Measurements from ENCODE around the gene FUNDC2. TPM values are rescaled to one million over a fixed set of nuclear protein-coding genes. Genes with fewer than 3 reads are reported as not detected.

The FUNDC2 gene
- total RNA-seq: 10 to 100 TPM; 44.3 to 47.4 TPM

GRCh38 chrX:155026727-155027508, at the start of gene FUNDC2:
Gene FUNDC2 (plus strand): TSS chrX:155026844. CDS start chrX:155026939, 95 bp downstream.
- Mint-ChIP-seq H3K4me1 (peaks cover 14% of the 10 kb centered on the region), H3K4me3 (peak within 1 kb of the TSS; percentile 87), H3K36me3 (peaks cover 1% of the 10 kb centered on the region), H3K27ac (peak within 1 kb of the TSS; percentile 93), H3K27me3 (peaks cover 2% of the 10 kb centered on the region), H3K9me3 (no peaks in the 10 kb centered on the region)
- DNase-seq (peak; percentile 91), ATAC-seq (ENCODE audit: low read depth) (peak; percentile 90)
- POLR2A ChIA-PET: interaction anchor here (0.6 to 0.8 kb wide), 3 partner anchors 30 to 59 kb away, joined by 3 read pairs; no protein-coding TSS in a partner anchor

- Mint-ChIP-seq H3K27ac (no peak overlapping the region), H3K4me1 (peaks cover 16% of the 10 kb centered on the region), H3K27me3 (peaks cover 4% of the 10 kb centered on the region), H3K9me3 (no peaks in the 10 kb centered on the region), H3K36me3 (no peaks in the 10 kb centered on the region), H3K4me3 (no peak overlapping the region)
- DNase-seq (no peak), ATAC-seq (ENCODE audit: low read depth) (no peak)
- POLR2A ChIA-PET: no interaction called here
These were observed 47.0 kb upstream of the FUNDC2 start for GRCh38 chrX:154979629-154980028.

- Mint-ChIP-seq H3K27me3 (peaks cover 4% of the 10 kb centered on the region), H3K36me3 (no peaks in the 10 kb centered on the region), H3K4me3 (peak overlapping the region; percentile 88), H3K4me1 (peaks cover 16% of the 10 kb centered on the region), H3K27ac (peak overlapping the region; percentile 88), H3K9me3 (no peaks in the 10 kb centered on the region)
- POLR2A ChIA-PET: no interaction called here
- ATAC-seq (ENCODE audit: low read depth) (peak; percentile 92), DNase-seq (peak; percentile 69)
These were observed 46.1 kb upstream of the FUNDC2 start for GRCh38 chrX:154980330-154981115.

GRCh38 chrX:154981116-154981411, 45.6 kb upstream of the FUNDC2 start:
- H3K4me3 Mint-ChIP-seq: peak overlapping the region; percentile 88
- peaks cover 16% of the 10 kb centered on the region for H3K4me1 Mint-ChIP-seq
- POLR2A ChIA-PET: no interaction called here
- ATAC-seq (ENCODE audit: low read depth) (no peak), DNase-seq (no peak)
- H3K27ac Mint-ChIP-seq: peak overlapping the region; percentile 88
- H3K27me3 Mint-ChIP-seq: peaks cover 4% of the 10 kb centered on the region
- no peaks in the 10 kb centered on the region for H3K36me3 Mint-ChIP-seq
- H3K9me3 Mint-ChIP-seq: no peaks in the 10 kb centered on the region

- no peak for ATAC-seq (ENCODE audit: low read depth)
- Mint-ChIP-seq H3K27ac (no peak overlapping the region), H3K9me3 (no peaks in the 10 kb centered on the region), H3K36me3 (no peaks in the 10 kb centered on the region), H3K4me3 (no peak overlapping the region), H3K4me1 (no peaks in the 10 kb centered on the region), H3K27me3 (peaks cover 2% of the 10 kb centered on the region)
- DNase-seq: no peak
- POLR2A ChIA-PET: no interaction called here
These were observed 39.6 kb upstream of the FUNDC2 start for GRCh38 chrX:154986826-154987575.

GRCh38 chrX:154987940-154988339, 38.7 kb upstream of the FUNDC2 start:
- no peak overlapping the region for H3K4me3 Mint-ChIP-seq
- DNase-seq: no peak
- ATAC-seq (ENCODE audit: low read depth): no peak
- H3K27me3 Mint-ChIP-seq: peaks cover 2% of the 10 kb centered on the region
- no peaks in the 10 kb centered on the region for H3K36me3 Mint-ChIP-seq
- H3K27ac Mint-ChIP-seq: no peak overlapping the region
- no peaks in the 10 kb centered on the region for H3K9me3 Mint-ChIP-seq
- POLR2A ChIA-PET: no interaction called here
- H3K4me1 Mint-ChIP-seq: no peaks in the 10 kb centered on the region

- H3K36me3 Mint-ChIP-seq: no peaks in the 10 kb centered on the region
- H3K4me1 Mint-ChIP-seq: no peaks in the 10 kb centered on the region
- POLR2A ChIA-PET: no interaction called here
- DNase-seq (no peak), ATAC-seq (ENCODE audit: low read depth) (no peak)
- H3K27me3 Mint-ChIP-seq: peaks cover 2% of the 10 kb centered on the region
- no peak overlapping the region for H3K27ac Mint-ChIP-seq
- no peak overlapping the region for H3K4me3 Mint-ChIP-seq
- no peaks in the 10 kb centered on the region for H3K9me3 Mint-ChIP-seq
These were observed 37.9 kb upstream of the FUNDC2 start for GRCh38 chrX:154988719-154989118.

GRCh38 chrX:154990496-154990895, 36.1 kb upstream of the FUNDC2 start:
- H3K27ac Mint-ChIP-seq: no peak overlapping the region
- no peaks in the 10 kb centered on the region for H3K9me3 Mint-ChIP-seq
- H3K4me3 Mint-ChIP-seq: no peak overlapping the region
- no peaks in the 10 kb centered on the region for H3K4me1 Mint-ChIP-seq
- H3K27me3 Mint-ChIP-seq: peaks cover 2% of the 10 kb centered on the region
- ATAC-seq (ENCODE audit: low read depth): no peak
- POLR2A ChIA-PET: interaction anchor here (1.2 kb wide), 1 partner anchor 36 kb away, joined by 3 read pairs; the partner anchor contains the start of gene FUNDC2
- H3K36me3 Mint-ChIP-seq: no peaks in the 10 kb centered on the region
- DNase-seq: no peak

- ATAC-seq (ENCODE audit: low read depth) (no peak), DNase-seq (no peak)
- H3K27me3 Mint-ChIP-seq: peaks cover 2% of the 10 kb centered on the region
- no peaks in the 10 kb centered on the region for H3K36me3 Mint-ChIP-seq
- no peak overlapping the region for H3K27ac Mint-ChIP-seq
- no peak overlapping the region for H3K4me3 Mint-ChIP-seq
- no peaks in the 10 kb centered on the region for H3K9me3 Mint-ChIP-seq
- POLR2A ChIA-PET: interaction anchor here (1.2 kb wide), 1 partner anchor 36 kb away, joined by 3 read pairs; the partner anchor contains the start of gene FUNDC2
- H3K4me1 Mint-ChIP-seq: no peaks in the 10 kb centered on the region
These were observed 35.6 kb upstream of the FUNDC2 start for GRCh38 chrX:154991039-154991438.

- H3K9me3 Mint-ChIP-seq: no peaks in the 10 kb centered on the region
- H3K4me1 Mint-ChIP-seq: no peaks in the 10 kb centered on the region
- DNase-seq (no peak), ATAC-seq (ENCODE audit: low read depth) (no peak)
- H3K27me3 Mint-ChIP-seq: peaks cover 2% of the 10 kb centered on the region
- no peak overlapping the region for H3K27ac Mint-ChIP-seq
- H3K36me3 Mint-ChIP-seq: no peaks in the 10 kb centered on the region
- H3K4me3 Mint-ChIP-seq: no peak overlapping the region
- POLR2A ChIA-PET: interaction anchor here (1.2 kb wide), 1 partner anchor 35 kb away, joined by 3 read pairs; the partner anchor contains the start of gene FUNDC2
These were observed 35.2 kb upstream of the FUNDC2 start for GRCh38 chrX:154991476-154991875.

GRCh38 chrX:154998204-154998880, 28.3 kb upstream of the FUNDC2 start:
- H3K4me1 Mint-ChIP-seq: no peaks in the 10 kb centered on the region
- H3K27ac Mint-ChIP-seq: no peak overlapping the region
- no peak for ATAC-seq (ENCODE audit: low read depth)
- H3K4me3 Mint-ChIP-seq: no peak overlapping the region
- no peaks in the 10 kb centered on the region for H3K36me3 Mint-ChIP-seq
- no peaks in the 10 kb centered on the region for H3K9me3 Mint-ChIP-seq
- no peak for DNase-seq
- POLR2A ChIA-PET: no interaction called here
- H3K27me3 Mint-ChIP-seq: peaks cover 8% of the 10 kb centered on the region

- no peaks in the 10 kb centered on the region for H3K36me3 Mint-ChIP-seq
- H3K4me1 Mint-ChIP-seq: no peaks in the 10 kb centered on the region
- DNase-seq (no peak), ATAC-seq (ENCODE audit: low read depth) (no peak)
- POLR2A ChIA-PET: no interaction called here
- peaks cover 8% of the 10 kb centered on the region for H3K27me3 Mint-ChIP-seq
- no peak overlapping the region for H3K4me3 Mint-ChIP-seq
- no peaks in the 10 kb centered on the region for H3K9me3 Mint-ChIP-seq
- H3K27ac Mint-ChIP-seq: no peak overlapping the region
These were observed 25.8 kb upstream of the FUNDC2 start for GRCh38 chrX:155000841-155001240.

GRCh38 chrX:155001873-155002272, 24.8 kb upstream of the FUNDC2 start:
- Mint-ChIP-seq H3K27me3 (peaks cover 8% of the 10 kb centered on the region), H3K4me3 (no peak overlapping the region), H3K9me3 (no peaks in the 10 kb centered on the region), H3K4me1 (no peaks in the 10 kb centered on the region), H3K36me3 (no peaks in the 10 kb centered on the region), H3K27ac (no peak overlapping the region)
- ATAC-seq (ENCODE audit: low read depth) (no peak), DNase-seq (no peak)
- POLR2A ChIA-PET: no interaction called here

Data from activated naive CD8-positive, alpha-beta T cell treated with anti-CD3 and anti-CD28 coated beads, Interleukin-2, amount 10 ng/mL, durations not matched to agents 7 days and 5 days (primary cell).